HG03558 (cell line): ENCODE results near the gene FEM1A.
A peak's percentile ranks its signal among the peaks of the same experiment; 100 is the strongest.
"Not testable (repeated sequence)": the region's sequence is repeated elsewhere in the genome, so short reads cannot be mapped to it uniquely, and the experiment has no call there.

Experiments used
- ATAC-seq: cut with Tn5 transposase; IDR thresholded peaks from one replicate; pipeline ENCODE4 v1.9.1; 2021; ENCODE audit warnings: moderate number of reproducible peaks; ENCODE audit not compliant: unreplicated experiment; ENCODE audit errors: extremely low read depth

FEM1A gene, protein sequence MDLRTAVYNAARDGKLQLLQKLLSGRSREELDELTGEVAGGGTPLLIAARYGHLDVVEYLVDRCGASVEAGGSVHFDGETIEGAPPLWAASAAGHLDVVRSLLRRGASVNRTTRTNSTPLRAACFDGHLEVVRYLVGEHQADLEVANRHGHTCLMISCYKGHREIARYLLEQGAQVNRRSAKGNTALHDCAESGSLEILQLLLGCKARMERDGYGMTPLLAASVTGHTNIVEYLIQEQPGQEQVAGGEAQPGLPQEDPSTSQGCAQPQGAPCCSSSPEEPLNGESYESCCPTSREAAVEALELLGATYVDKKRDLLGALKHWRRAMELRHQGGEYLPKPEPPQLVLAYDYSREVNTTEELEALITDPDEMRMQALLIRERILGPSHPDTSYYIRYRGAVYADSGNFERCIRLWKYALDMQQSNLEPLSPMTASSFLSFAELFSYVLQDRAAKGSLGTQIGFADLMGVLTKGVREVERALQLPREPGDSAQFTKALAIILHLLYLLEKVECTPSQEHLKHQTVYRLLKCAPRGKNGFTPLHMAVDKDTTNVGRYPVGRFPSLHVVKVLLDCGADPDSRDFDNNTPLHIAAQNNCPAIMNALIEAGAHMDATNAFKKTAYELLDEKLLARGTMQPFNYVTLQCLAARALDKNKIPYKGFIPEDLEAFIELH

DNA sequence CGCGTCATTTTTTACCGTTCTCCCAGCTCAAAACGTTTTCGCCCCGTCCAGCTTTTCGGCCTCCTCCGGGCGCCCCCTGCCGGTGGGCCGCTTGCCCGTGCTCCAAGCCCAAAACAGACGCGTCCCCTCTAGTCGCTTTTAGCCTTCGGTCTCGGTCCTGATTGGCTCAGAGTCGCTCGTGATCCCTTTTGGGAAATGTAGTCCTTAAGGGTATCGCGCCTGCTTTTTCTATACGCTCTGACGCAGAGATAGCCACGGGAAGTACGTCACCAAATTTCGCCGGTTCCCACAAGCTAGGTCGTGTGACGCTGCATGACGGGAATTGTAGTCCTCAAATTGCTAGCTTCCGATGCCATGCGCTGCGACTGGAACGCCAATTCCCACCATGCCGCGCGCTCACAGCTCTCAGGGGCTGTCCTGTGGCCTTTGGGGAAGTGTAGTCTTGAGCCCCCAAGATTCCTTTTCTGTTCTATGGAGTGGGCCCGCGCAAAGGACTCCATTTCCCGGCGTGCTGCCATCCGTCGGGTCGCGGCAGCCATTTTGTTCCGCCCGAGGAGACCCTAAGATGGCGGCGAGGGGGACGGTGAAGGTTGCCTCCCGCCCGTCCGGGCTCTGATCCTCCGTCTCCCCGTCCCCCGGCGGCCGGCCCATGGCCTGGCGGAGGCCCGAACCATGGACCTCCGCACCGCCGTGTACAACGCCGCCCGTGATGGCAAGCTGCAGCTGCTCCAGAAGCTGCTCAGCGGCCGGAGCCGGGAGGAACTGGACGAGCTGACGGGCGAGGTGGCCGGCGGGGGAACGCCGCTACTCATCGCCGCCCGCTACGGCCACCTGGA is at the start of gene FEM1A:
Gene FEM1A, plus strand, starts transcription at position 552 of the 836 bp plus-strand sequence. Its CDS starts 121 bp downstream, at position 673.
- peak; percentile 82 for ATAC-seq

DNA sequence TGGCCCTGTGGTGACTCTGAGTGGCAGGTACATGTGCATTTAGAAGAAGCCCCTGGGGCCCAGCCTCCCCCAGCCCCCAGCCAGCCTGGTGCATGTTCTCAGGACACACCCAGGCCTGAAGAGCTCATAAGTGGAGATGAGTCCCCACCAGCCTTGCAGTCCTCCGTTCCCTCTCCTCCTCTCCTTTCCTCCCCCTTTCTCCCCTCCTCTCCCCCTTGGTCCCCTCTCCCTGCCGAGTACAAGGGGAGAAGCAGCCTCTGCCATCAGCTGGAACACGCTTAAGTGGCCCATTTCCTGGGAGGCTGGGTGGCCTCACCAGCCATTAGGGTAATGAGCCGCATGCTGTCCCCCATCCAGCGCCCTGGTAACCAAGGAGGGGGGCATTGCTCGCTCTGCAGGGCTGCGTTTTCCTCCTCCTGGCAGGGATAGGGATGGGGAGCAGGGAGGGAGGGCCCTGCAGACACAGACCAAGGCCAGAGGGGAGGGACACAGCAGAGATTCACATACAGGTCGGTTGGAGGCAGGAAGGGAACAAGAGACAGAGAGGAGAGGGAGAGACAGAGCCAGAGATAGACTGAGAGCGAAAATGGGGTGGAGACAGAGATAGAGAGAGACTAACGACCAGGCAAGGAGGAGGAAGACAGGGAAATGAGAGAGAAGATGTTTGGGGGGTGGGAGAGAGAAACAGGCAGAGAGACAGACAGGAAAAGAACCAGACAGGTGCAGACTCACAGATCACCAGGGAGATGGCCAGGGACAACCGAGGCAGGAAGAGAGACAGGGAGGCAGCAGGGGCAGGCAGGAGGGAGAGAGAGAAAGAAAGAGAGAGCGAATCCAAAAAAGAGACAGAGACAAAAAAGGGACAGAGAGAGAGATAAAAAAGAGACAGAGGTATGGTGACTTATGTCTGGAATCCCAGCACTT is 48.5 kb upstream of the FEM1A start:
- ATAC-seq: no peak

DNA sequence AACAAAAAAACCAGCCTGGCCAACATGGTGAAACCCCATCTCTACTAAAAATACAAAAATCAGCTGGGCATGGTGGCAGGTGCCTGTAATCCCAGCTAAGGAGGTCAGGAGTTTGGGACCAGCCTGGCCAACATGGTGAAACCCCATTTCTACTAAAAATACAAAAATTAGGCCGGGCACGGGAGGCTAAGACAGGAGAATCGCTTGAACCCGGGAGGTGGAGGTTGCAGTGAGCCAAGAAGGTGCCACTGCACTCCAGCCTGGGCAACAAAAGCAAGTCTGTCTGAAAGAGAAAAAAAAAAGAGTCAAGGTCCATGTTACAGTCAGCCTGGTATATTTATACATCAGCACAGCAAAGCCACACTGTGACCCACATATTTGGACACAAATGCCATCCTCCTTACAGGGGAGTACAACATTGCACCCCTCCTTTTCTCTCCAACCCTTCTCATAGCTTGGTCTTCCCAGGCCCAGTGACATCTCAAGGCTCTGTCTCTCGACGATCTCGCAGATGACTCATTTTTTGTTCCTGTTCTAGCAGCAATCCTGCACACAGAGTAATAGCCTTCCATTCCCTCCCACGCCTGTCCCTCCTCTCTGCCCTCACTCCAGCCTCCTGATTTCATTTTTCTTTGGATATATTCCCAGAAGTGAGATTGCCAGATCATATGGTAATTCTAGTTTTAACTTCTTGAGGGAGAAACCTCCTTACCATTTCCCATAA is 46.9 kb upstream of the FEM1A start:
- no peak for ATAC-seq

DNA sequence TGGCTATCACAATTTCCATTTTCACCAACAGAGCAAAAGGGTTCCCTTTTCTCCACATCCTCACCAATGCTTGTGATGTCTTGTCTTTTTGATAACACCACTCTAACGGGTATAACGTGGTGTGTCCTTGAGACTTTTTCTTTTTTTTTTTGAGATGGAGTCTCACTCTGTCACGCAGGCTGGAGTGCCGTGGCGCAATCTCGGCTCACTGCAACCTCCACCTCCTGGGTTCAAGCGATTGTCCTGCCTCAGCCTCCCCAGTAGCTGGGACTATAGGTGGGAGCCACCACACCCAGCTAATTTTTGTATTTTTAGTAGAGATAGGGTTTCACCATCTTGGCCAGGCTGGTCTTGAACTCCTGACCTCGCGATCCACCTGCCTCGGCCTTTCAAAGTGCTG is 46.4 kb upstream of the FEM1A start:
- not testable (repeated sequence) for ATAC-seq

DNA sequence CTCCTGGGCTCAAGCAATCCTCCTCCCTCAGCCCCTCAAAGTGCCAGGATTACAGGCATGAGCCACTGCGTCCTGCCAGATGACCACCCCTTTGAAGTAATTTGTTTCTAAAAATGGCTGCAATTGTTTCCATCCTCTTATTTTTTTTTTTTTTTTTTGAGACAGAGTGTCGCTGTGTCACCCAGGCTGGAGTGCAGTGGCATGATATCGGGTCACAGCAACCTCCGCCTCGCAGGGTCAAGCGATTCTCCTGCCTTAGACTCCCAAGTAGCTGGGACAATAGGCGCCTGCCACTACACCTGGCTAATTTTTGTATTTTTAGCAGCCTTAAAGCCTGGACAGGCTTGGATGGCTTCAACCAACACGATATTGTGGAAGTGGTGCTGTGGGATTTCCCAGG is 45.5 kb upstream of the FEM1A start:
- ATAC-seq: no peak

DNA sequence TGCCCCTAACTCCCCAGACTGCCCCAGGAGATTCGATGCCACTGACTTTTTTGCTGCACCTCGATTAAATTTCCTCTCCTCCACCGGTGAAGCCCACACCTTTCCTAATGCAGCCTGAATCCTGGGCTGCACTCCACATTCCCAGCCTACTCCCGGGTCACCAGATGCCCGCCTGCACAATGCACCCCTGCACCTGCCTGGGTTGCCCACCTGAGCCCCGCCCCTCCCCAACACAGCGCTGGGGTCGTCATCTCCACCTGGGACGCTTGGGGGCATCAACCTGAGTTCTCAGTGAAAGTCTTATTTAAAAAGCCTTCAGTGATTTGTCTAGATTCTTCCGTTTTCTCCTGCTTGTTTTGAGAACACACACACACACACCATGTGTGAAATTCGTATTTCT is 43.3 kb upstream of the FEM1A start:
- ATAC-seq: no peak

DNA sequence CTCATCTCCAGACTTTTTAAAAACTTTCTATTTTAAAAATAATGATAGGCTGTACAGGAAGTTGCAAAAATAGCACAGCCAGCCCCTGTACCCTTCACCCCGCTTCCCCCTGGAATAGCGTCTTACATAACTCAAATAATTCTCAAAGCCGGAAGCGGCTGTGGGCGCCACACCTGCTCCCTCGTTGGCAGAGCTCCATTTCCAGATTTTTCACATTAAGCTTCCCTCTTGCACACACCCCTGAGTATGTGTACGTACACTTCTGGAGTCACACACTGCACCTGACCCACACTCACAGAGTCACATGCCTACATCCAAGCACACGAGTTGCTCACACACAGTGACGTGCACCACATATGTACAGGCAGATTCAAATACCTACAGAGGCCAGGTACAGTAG is 42.9 kb upstream of the FEM1A start:
- no peak for ATAC-seq

DNA sequence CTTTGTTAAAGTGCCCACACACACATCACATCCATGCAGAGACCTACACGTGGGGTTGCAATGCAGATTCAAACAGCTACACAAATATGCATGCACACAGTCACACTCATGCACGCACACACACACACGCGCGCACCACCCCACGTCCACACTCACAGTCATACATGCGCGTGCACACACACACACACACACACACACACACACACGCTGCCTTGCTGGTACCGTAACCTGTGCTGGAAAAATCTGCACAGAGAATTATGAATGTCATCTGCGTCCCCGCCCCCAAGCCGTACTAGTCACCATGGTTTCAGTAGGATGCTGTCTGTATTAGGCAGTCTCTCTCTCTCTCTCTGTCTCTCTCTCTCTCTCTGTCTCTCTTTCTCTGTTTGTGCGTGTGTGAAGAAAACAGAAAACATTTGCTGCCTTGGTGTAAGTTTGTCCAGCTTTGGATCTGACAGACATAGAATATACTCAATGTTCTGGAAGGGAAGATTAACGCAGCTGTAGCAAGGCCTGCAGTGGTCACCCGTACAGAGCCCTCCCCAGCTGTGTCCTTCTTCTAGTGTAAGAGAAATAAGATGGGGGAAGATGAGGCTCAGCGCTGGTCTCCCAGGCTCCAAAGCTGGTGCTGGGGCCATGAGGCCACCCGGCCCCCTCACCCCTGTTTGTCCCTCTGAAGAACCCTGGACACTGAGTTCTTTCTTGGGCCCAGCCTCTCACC is 41.5 kb upstream of the FEM1A start:
- no peak for ATAC-seq

DNA sequence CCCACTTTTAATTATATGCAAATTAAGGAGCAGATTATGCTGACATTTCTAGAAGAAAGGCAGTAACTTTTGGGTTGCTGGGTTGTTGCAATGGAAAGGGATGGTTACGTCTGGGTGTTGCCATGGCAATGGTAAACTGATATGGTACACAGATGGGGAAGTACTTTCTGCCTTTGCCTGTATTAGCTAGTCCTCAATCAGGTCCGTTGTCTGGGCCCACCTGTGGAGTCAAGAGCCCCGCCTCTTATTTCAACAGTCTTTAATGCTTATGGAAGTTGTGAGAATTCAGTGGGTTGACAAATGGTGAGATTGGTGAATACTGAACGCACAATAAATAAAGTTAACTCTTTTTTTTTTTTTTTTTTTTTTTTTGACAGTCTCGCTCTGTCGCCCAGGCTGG is 37.3 kb upstream of the FEM1A start:
- ATAC-seq: no peak

DNA sequence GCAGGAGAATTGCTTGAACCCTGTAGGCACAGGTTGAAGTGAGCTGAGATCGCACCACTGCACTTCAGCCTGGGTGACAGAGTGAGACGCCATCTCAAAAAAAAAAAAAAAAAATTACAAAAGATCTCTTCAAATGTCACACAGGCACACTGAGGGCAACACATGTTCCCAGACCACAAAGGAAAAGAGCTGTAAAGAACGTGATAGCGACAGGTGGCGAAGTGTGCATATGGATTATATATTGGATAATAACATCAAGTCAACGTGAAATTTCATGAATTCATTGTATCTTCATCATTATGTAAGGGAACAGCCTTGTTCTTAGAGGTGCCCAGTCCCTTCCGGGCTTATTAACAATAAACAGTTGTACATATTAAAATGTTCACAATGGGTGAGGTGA is 36.1 kb upstream of the FEM1A start:
- no peak for ATAC-seq

DNA sequence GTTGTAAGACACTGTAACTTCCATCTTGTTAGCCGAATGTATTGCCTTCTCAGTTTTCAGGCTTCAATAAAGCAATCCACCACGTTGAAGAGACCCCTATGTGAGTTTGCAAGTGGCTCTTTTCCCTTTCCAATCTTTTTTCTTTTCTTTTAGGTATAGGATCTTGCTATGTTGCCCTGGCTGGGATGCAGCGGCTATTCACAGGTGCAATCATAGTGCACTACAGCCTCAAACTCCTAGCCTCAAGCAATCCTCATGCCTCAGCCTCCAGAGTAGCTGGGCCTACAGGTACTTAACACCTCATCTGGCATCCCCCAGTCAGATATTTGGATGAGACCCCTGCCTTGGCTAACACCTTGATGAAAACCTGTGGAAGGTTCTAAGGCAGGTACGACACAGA is 33.5 kb upstream of the FEM1A start:
- no peak for ATAC-seq

DNA sequence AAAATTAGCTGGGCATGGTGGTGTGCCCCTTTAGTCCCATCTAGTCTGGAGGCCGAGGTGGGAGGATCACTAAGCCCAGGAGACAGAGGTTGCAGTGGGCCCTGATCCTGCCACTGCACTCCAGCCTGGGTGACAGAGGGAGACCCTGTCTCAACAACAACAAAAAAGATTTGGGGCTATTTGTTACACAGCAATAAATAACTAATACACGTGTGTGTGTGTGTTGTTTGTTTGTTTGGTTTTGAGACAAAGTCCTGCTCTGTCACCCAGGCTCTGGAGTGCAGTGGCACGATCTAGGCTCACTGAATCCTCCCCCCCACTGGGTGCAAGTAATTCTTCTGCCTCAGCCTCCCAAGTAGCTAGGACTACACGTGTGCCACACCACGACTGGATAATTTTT is 32.9 kb upstream of the FEM1A start:
- ATAC-seq: no peak

DNA sequence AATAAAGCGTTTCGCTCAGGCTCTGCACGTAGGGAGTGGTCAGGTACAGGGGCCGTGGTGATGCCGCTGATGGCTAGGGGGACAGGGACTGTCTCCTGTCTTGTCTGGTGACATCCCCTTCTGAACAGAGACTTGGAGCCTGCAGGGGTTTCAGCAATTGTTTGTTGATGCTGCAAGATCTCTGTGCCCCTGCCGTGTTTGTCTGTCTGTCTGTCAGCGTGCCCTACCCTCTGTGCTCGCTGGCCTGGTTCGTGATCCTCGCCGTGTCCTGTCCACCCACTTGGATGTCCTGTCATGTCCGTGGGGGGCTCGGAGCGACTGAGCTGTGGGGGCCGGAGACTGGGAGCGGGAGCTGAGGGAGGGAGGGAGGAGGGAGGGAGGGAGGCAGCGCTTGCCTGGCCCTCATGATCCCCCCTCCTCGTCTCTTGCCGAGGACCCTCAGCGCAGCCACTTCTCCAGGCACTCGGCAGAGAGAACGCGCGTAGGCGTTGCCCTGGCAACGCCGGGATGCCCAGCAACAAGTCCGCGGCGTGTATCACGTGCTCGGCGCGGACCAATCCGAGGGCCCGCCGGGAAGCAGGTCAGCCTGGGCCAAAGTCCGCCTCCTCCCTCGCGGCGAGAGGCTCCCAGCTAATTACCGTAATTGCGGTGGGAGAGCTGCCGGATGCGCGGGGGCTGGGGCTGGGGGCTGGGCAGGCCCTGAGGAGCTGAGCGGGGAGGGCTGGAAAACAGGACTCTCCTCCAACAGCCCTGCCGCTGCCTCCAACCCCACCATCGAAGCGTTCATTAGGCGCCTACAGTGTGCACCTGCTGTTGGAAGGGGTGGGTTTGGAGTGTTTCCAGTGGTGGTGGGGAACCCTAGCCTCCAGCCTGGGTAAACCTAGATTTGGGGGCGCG is 31.9 kb upstream of the FEM1A start:
- no peak for ATAC-seq

DNA sequence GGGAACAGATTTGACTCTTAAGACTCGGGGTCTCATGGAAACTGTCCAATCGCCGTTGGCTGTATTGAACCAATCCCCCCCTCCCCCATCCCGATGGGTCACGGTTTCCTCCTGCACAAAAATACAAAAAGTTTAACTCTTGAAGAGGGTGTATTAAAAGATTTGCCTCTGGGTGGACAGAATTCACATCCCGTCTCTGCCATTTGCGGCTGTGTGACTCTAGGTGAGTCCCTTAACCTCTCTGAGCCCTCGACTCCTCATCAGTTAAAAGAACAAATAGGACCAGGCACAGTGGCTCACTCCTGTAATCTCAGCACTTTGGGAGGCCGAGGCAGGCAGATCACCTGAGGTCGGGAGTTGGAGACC is 31.3 kb upstream of the FEM1A start:
- no peak for ATAC-seq

DNA sequence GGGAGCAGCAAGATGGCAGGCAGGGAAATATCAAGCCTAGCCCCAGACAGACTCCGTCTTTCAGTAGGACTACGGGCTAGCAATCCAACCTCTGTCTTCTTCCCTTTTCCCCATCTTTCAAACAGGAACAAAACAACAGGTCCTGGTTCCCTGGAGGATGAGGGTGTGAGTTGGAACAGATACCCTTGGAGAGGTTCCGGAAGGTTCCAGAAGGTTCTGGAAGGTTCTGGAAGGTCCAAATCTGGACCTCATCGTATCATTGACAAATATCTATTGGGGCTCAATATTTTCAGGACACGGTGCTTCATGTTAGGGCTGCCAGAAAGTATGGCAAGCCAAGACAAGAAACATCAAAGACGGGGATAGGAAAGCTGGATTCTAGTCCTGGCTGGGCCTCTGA is 28.5 kb upstream of the FEM1A start:
- no peak for ATAC-seq

DNA sequence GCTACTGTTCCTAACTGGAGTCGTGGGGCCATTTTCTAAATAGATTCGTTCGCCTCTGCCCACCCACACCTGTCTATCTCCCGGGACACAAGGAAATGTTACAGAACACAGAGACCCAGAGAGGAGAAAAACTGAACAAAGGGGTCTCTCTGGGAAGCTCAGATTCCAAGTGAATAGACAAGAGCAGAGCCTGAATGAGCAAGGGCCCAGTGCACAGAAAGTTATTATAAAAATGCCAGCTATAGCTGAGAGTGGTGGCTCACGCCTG is 27.2 kb upstream of the FEM1A start:
- no peak for ATAC-seq

DNA sequence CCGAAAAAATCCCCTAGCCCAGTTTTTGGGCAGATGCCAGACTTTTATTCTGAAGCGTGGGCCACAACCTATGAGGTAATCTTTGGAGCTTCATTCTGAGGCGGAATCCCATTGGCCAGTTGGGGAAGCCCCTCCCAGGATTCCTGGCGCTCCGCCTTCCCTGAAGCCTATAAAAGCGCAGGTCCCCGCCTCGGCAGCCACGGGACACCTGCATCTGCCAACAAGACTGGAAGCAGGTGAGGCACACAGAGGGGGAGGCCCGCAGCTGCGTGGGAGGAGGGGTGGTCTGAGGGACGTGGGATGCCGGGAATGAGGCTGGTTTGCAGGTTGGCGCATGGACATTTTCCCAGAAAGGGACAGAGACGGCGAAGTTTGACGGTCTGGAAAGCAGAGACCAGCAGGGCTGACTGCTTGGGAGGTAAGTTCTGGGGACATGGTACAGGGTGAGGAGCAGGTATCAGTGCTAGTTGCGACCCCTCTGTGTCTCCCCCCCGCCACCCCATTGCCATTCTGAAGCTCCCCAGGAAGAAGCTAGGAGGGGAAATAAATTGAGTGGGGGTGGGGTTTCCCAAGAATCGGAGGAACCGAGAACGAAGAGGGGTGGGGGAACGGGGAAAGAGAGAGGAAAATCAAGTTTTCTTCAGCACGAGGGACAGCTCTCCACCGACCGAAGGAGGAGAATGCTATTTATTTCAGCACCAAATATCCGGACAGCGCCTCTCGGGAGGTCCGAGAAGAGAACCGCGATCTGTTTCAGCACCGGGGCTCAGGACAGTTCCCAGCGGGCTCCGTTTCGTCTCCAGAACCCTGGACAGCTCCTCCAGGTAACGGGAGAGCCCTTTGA is 22.4 kb upstream of the FEM1A start:
- ATAC-seq: no peak
